Fibroblast of lung (primary cell): Measurements from ENCODE around the gene LPAR6.

Experiments
- EZH2 ChIP-seq: IDR thresholded peaks from 2 replicates; pipeline ENCODE4 v1.5.1; 2012; ENCODE audit warnings: low read length, control low read depth, mild to moderate bottlenecking; ENCODE audit errors: missing control alignments
- TF ChIP-seq, protein P1 (sequence below), 2 donors: IDR thresholded peaks in 1 of 2; conservative IDR thresholded peaks in 1 of 2; 1 replicate in 1 of 2; 2 replicates in 1 of 2; pipeline ENCODE4 v1.5.1; 2011 to 2012; ENCODE audit warnings: low read length in 2 of 2, control low read depth in 1 of 2, inconsistent platforms in 1 of 2, low read depth in 1 of 2, mild to moderate bottlenecking in 1 of 2

DNA sequence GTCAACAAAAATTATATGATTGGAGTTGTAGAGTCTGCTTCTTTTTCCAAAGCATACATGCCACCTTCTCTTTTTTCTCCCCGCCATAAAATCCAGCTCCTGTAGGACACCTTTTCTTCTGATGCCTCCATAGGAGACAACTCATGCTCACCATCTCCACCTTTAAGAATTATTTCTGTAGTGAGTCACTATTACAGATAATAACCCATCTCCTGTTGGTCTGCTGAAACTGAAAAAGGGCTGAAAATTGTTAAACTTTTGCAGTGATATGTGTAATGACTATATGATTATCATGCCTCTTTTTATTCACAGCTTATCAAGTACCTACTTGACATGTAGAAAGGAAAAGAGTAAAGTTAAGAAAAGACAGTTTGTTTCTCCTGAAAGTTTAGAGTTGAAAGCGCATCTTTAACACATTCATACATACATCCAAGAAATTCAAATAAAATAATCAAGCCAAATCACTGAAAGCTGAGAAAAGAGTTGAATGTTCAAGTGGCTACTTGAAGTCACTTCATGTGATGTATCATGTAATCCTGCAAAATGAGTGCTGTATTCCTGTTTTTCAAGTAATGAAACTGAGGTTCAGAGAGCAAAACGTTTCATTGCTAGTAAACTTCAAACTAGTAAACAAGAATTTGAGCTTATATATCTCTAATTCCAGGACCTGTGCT lies 35.5 kb upstream of the LPAR6 start:
- TF ChIP-seq, protein P1, sequence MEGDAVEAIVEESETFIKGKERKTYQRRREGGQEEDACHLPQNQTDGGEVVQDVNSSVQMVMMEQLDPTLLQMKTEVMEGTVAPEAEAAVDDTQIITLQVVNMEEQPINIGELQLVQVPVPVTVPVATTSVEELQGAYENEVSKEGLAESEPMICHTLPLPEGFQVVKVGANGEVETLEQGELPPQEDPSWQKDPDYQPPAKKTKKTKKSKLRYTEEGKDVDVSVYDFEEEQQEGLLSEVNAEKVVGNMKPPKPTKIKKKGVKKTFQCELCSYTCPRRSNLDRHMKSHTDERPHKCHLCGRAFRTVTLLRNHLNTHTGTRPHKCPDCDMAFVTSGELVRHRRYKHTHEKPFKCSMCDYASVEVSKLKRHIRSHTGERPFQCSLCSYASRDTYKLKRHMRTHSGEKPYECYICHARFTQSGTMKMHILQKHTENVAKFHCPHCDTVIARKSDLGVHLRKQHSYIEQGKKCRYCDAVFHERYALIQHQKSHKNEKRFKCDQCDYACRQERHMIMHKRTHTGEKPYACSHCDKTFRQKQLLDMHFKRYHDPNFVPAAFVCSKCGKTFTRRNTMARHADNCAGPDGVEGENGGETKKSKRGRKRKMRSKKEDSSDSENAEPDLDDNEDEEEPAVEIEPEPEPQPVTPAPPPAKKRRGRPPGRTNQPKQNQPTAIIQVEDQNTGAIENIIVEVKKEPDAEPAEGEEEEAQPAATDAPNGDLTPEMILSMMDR (conservative IDR thresholded peaks at IDR 0.05 in 1 of 2, IDR thresholded peaks at IDR 0.05 in 1 of 2; ENCODE audit: low read depth in 1 of 2, low read length in 2 of 2), result no peak
- TF ChIP-seq EZH2, result no peak
